Left renal cortex interstitium (tissue), 4 donors: ENCODE data around the gene SLC25A23. TPM values are rescaled to one million over a fixed set of nuclear protein-coding genes. Genes with fewer than 3 reads are reported as not detected.
"Not testable (repeated sequence)": the region's sequence is repeated elsewhere in the genome, so short reads cannot be mapped to it uniquely, and the experiment has no call there.

Experiments
- DNase-seq, 4 donors: peaks; one replicate each; pipeline ENCODE4 v3.0.0-alpha.2; 2013; ENCODE audit warnings: low read depth in 4 of 4, low spot score in 2 of 4, missing footprints in 1 of 4
- polyA plus RNA-seq, 4 donors: library from polyadenylated mRNA; unstranded; fragments of 120-200 nt; gene quantifications; one replicate each; pipeline ENCODE4 v1.2.1, GENCODE V29; 2013; ENCODE audit not compliant: insufficient read length in 4 of 4

The SLC25A23 gene
- polyA plus RNA-seq, 4 donors = 63.2 to 97.5 (median 75.5) TPM

DNA sequence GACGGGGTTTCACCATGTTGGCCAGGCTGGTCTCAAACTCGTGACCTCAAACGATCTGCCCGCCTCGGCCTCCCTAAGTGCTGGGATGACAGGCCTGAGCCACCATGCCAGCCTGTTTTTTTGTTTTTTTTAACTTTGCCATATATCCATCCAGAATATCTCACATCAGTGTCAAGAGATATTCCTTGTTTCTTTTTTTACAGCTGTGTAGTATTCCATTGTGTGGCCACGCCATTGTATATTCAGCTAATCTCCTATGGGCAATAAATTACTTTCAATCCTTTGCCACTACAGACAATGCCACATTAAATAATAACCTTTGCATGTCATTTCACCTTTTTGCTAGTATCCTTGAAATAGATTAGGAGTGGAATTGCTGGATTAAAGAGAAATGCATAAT, 50.2 kb downstream of the SLC25A23 start:
- DNase-seq = no peak

- no peak for DNase-seq
Observed at GRCh38 chr19:6406401-6406800, 53.2 kb downstream of the SLC25A23 start.

DNA sequence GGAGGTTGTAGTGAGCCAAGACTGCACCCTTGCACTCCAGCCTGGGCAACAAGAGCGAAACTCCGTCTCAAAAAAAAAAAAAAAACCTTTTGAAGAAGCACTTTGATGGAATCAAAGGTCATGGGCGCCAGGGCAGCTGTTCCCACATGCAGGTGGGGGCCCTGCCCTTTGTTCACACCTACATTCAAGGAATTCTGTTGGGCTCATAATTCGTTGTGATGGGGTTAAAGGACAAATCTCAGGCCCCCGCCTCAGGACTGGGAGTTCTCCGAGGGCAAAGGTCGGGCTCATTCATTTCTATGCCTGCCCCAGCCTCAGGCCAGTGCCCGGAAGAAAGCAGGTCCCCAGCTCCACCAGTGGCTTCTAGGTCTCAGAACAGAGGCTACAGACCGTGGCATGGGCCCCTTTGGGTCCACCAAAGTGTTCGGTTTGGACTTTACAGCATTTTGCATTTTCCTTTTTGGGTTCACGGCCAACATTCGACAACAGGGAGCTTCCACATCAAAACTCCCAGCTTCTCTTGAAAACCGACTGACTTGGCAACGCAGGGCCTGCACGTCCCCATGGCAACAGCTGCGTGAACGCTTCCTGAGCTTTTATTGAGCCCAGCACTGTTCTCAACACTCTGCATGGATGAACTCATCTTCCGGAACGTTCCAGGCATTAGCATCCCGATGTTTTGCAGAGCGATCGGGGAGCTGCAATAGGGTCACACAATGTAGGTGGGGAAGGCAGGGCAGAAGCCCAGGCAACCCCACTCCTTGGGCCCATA, 56.6 kb downstream of the SLC25A23 start:
- peak in 1 of 4 donors; percentile 54 for DNase-seq

GRCh38 chr19:6402058-6402457, 57.5 kb downstream of the SLC25A23 start:
- DNase-seq = no peak

DNA sequence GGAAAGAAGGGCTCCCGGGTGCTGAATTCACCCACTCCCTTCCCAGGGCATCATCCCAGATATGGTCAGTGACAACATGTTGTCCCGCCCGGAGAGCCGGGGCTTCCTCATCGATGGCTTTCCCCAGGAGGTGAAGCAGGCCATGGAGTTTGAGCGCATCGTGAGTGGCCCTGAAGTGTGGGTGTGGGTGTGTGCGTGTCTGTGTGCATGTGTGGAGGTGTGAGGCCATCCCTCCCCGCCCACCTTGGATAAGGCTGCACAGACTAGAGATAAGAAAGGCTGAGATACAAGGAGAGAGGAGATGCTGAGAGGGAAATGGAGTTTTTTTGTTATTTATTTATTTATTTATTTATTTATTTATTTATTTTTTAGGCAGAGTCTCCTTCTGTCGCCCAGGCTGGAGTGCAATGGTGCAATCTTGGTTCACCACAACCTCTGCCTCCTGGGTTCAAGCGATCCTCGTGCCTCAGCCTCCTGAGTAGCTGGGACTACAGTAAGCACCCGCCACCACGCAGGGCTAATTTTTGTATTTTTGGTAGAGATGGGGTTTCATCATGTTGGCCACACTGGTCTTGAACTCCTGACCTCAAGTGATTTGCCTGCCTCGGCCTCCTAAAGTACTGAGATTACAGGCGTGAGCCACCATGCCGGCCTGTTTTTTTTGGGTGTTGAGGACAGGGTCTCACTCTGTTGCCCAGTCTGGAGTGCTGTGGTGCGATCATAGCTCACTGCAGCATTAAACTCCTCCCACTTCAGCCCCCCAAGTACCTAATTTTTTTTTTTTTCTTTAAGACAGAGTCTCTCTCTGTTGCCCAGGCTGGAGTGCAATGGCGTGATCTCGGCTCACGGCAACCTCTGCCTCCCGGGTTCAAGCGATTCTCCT, 59.3 kb downstream of the SLC25A23 start:
- not testable (repeated sequence) for DNase-seq

GRCh38 chr19:6396305-6396704, 63.3 kb downstream of the SLC25A23 start:
- no peak for DNase-seq

DNA sequence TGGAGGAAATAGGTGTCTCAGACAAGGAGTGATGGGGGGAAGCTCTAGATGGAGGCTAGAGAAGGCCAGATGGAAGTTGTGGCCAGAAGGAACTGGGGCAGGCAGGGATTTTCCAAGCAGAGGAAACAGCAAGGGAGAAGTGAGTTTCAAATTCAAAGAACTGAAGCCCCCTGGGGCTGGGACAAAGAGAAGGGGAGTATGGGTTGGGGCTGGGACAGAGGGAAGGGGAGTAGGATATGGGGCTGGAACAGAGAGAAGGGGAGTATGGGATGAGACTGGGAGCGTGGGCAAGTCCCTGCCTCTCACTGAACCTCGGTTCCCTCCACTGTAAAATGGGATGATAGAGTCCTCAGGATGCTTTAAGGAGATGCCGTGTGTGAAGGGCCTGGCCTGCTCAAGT, 64.8 kb downstream of the SLC25A23 start:
- no peak for DNase-seq

DNA sequence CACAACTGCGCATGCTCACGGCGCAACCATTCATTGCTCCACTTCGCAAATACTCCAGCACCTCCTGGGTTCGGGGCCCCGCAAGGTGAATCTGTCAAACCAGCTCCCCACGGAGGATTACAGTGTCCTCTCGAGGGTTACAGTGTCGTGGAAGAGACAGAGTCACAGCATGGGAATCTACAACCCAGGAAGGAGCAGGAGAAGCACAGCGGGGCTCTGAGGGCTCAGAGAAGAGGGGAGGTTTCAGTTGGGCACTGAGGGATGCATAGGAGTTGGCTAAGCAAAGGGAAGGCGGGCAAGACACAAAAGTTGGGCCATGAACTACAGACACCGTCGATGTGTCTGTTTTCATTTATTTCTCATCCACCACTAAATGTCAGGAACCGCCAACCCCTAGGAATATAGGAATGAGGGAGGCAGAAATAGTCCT, 65.6 kb downstream of the SLC25A23 start:
- DNase-seq = no peak

GRCh38 chr19:6393074-6393982, 66.3 kb downstream of the SLC25A23 start, which contains the start of gene GTF2F1:
Gene GTF2F1, minus strand, starts transcription at chr19:6393164. Its CDS starts 169 bp downstream, at chr19:6392995.
- peak; percentile 96 to 99 (median 98) for DNase-seq

- DNase-seq = no peak
Observed at GRCh38 chr19:6392221-6393073, 67.1 kb downstream of the SLC25A23 start.

Other genes with a start within 250 kb of the SLC25A23 start
- 100 to 1,000 TPM in 2 of 4 donors, 10 to 100 TPM in 2; 71.5 to 125 (median 108) TPM for gene MLLT1, start 179.8 kb downstream of the SLC25A23 start, polyA plus RNA-seq
- under 1 TPM in 3 of 4 donors, not detected in 1; 0.10 to 0.24 (median 0.13) TPM for gene ACER1, start 126.2 kb downstream of the SLC25A23 start, polyA plus RNA-seq
- 10 to 100 TPM; 55.9 to 92.2 (median 67.8) TPM for gene CLPP, start 98.3 kb downstream of the SLC25A23 start, polyA plus RNA-seq
- gene ALKBH7, start 87.0 kb downstream of the SLC25A23 start, polyA plus RNA-seq = 100 to 1,000 TPM in 1 of 4 donors, 10 to 100 TPM in 3; 40.4 to 108 (median 76.4) TPM
- 1 to 10 TPM; 1.9 to 3.5 (median 3.0) TPM for gene PSPN, start 83.9 kb downstream of the SLC25A23 start, polyA plus RNA-seq
- 100 to 1,000 TPM in 2 of 4 donors, 10 to 100 TPM in 2; 78.9 to 112 (median 102) TPM for gene GTF2F1, start 66.6 kb downstream of the SLC25A23 start, polyA plus RNA-seq
- 100 to 1,000 TPM; 253 to 358 (median 331) TPM for gene KHSRP, start 35.0 kb downstream of the SLC25A23 start, polyA plus RNA-seq
- gene SLC25A41, start 26.0 kb downstream of the SLC25A23 start, polyA plus RNA-seq = 1 to 10 TPM in 1 of 4 donors, under 1 TPM in 3; 0.25 to 1.5 (median 0.61) TPM
- 10 to 100 TPM; 22.0 to 39.8 (median 35.5) TPM for gene CRB3, start 4.5 kb upstream of the SLC25A23 start, polyA plus RNA-seq
- 10 to 100 TPM; 38.7 to 43.0 (median 40.4) TPM for gene DENND1C, start 22.0 kb upstream of the SLC25A23 start, polyA plus RNA-seq
- 10 to 100 TPM; 25.4 to 46.2 (median 33.5) TPM for gene TUBB4A, start 42.5 kb upstream of the SLC25A23 start, polyA plus RNA-seq
- under 1 TPM; 0.16 to 0.51 (median 0.28) TPM for gene TNFSF9, start 71.2 kb upstream of the SLC25A23 start, polyA plus RNA-seq
- gene CD70, start 131.4 kb upstream of the SLC25A23 start, polyA plus RNA-seq = not detected
- under 1 TPM; 0.04 to 0.13 (median 0.10) TPM for gene TNFSF14, start 210.4 kb upstream of the SLC25A23 start, polyA plus RNA-seq